HG02981 (cell line): ENCODE data around the gene CCDC73.
A peak's percentile ranks its signal among the peaks of the same experiment; 100 is the strongest.
"Not testable (repeated sequence)": the region's sequence is repeated elsewhere in the genome, so short reads cannot be mapped to it uniquely, and the experiment has no call there.

Source experiments
- ATAC-seq: cut with Tn5 transposase; IDR thresholded peaks from one replicate; pipeline ENCODE4 v1.9.1; 2021; ENCODE audit warnings: mild to moderate bottlenecking, moderate library complexity; ENCODE audit not compliant: unreplicated experiment

The CCDC73 gene

GRCh38 chr11:32794439-32794838 lies at the start of gene CCDC73:
Gene CCDC73, minus strand, starts transcription at chr11:32794662. Its CDS starts 34,419 bp downstream, at chr11:32760243.
- ATAC-seq: no peak

GRCh38 chr11:32843544-32843943 lies 49.1 kb upstream of the CCDC73 start:
- no peak for ATAC-seq

- ATAC-seq: no peak
Observed at GRCh38 chr11:32840587-32840986, 46.1 kb upstream of the CCDC73 start.

- ATAC-seq: no peak
Observed at GRCh38 chr11:32839308-32839707, 44.8 kb upstream of the CCDC73 start.

GRCh38 chr11:32838505-32839274 lies 44.2 kb upstream of the CCDC73 start:
- ATAC-seq: no peak

- no peak for ATAC-seq
Observed at GRCh38 chr11:32836946-32837345, 42.5 kb upstream of the CCDC73 start.

- no peak for ATAC-seq
Observed at GRCh38 chr11:32833921-32834320, 39.5 kb upstream of the CCDC73 start.

- no peak for ATAC-seq
Observed at GRCh38 chr11:32831221-32831620, 36.8 kb upstream of the CCDC73 start.

- no peak for ATAC-seq
Observed at GRCh38 chr11:32830796-32831195, 36.3 kb upstream of the CCDC73 start.

GRCh38 chr11:32830413-32830738 lies 35.9 kb upstream of the CCDC73 start:
- peak; percentile 6 for ATAC-seq

GRCh38 chr11:32829680-32830412 lies 35.4 kb upstream of the CCDC73 start, which contains the start of gene PRRG4:
Gene PRRG4, plus strand, starts transcription at chr11:32829927. Its CDS starts 603 bp downstream, at chr11:32830530.
- peak; percentile 66 for ATAC-seq

- ATAC-seq: peak; percentile 40
Observed at GRCh38 chr11:32829157-32829679, 34.8 kb upstream of the CCDC73 start.

GRCh38 chr11:32827276-32827675 lies 32.8 kb upstream of the CCDC73 start:
- no peak for ATAC-seq

GRCh38 chr11:32826113-32826512 lies 31.7 kb upstream of the CCDC73 start:
- no peak for ATAC-seq

GRCh38 chr11:32823617-32824016 lies 29.2 kb upstream of the CCDC73 start:
- ATAC-seq: not testable (repeated sequence)

GRCh38 chr11:32821917-32822560 lies 27.6 kb upstream of the CCDC73 start:
- ATAC-seq: no peak

GRCh38 chr11:32821517-32821916 lies 27.1 kb upstream of the CCDC73 start:
- no peak for ATAC-seq

GRCh38 chr11:32820497-32820896 lies 26.0 kb upstream of the CCDC73 start:
- no peak for ATAC-seq

- no peak for ATAC-seq
Observed at GRCh38 chr11:32819187-32819586, 24.7 kb upstream of the CCDC73 start.

- no peak for ATAC-seq
Observed at GRCh38 chr11:32817852-32818183, 23.4 kb upstream of the CCDC73 start.

- no peak for ATAC-seq
Observed at GRCh38 chr11:32817181-32817851, 22.9 kb upstream of the CCDC73 start.
